AG09319 (cell line): Measurements from ENCODE around the gene VPS52.

Source experiments
- DNase-seq: peaks from one replicate; pipeline ENCODE4 v3.0.0-alpha.2; 2010; ENCODE audit warnings: low read depth; ENCODE audit errors: extremely low read depth
- TF ChIP-seq, protein P1 (sequence below): IDR thresholded peaks from 2 replicates; pipeline ENCODE4 v1.5.1; 2011; ENCODE audit warnings: low read depth, mild to moderate bottlenecking, inconsistent platforms, low read length, moderate library complexity

The VPS52 gene

DNA sequence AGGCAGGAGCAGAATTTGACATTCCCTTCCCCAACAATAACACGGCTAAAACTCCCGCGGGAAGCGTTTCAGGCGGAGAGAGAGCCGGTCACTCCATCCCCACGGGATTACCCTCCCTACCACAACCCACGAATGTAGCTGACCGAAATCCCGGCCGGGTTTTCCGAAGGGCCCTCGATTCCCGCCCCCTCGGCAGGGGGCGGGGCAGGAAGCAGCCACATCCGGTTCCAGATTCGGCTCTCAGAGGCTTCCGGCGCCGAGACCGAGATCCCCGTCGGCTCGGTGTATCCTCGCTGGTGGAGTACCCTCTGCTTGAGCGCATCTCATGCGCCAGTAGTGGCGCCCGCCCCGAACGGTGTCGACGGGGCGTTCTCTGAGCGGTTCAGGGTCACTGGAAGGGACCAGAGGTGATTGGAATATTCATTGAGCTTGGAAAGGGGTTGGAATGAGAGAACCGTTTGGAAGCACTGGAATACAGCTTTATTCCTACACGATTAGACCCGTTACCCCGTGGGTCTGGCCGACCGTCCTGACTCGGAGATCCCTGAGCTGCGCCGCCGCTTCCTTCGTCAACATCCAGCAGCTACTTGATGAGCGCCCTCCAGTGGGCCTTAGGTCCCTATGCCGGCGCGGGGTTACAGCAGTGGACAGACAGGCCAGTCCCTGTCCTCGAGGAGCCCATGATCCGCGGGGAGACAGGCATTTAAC is 27.7 kb upstream of the VPS52 start:
- DNase-seq, result peak; percentile 75
- TF ChIP-seq, protein P1, sequence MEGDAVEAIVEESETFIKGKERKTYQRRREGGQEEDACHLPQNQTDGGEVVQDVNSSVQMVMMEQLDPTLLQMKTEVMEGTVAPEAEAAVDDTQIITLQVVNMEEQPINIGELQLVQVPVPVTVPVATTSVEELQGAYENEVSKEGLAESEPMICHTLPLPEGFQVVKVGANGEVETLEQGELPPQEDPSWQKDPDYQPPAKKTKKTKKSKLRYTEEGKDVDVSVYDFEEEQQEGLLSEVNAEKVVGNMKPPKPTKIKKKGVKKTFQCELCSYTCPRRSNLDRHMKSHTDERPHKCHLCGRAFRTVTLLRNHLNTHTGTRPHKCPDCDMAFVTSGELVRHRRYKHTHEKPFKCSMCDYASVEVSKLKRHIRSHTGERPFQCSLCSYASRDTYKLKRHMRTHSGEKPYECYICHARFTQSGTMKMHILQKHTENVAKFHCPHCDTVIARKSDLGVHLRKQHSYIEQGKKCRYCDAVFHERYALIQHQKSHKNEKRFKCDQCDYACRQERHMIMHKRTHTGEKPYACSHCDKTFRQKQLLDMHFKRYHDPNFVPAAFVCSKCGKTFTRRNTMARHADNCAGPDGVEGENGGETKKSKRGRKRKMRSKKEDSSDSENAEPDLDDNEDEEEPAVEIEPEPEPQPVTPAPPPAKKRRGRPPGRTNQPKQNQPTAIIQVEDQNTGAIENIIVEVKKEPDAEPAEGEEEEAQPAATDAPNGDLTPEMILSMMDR, result peak; percentile 86

DNA sequence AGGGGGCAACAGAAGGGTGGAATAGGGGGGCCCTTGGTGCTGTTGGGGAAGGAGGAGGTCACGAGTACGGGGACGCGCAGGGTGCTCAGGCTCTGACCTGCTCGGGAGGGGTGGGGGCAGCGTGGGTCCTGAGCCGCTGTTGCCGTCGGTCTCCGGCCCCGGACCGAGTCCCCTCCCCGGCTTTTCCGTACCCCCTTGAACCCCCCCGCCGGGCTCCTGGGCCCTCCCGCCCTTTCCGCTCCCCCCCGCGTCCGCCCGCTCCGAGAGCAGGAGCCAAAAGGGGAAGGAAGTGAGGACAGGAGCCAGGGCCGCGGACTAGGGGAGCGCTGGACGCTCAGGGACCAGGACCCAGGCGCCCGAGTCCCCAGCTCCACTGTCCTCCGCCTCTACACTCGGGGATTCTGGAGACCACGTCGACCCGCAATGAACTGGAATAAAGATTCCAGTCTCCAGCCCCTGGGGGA is 27.1 kb upstream of the VPS52 start, which contains the start of gene RGL2:
Gene RGL2, minus strand, starts transcription at position 170 of the 464 bp plus-strand sequence. CDS start 332 bp downstream, outside the sequence.
- DNase-seq, result no peak
- TF ChIP-seq, protein P1, result no peak

DNA sequence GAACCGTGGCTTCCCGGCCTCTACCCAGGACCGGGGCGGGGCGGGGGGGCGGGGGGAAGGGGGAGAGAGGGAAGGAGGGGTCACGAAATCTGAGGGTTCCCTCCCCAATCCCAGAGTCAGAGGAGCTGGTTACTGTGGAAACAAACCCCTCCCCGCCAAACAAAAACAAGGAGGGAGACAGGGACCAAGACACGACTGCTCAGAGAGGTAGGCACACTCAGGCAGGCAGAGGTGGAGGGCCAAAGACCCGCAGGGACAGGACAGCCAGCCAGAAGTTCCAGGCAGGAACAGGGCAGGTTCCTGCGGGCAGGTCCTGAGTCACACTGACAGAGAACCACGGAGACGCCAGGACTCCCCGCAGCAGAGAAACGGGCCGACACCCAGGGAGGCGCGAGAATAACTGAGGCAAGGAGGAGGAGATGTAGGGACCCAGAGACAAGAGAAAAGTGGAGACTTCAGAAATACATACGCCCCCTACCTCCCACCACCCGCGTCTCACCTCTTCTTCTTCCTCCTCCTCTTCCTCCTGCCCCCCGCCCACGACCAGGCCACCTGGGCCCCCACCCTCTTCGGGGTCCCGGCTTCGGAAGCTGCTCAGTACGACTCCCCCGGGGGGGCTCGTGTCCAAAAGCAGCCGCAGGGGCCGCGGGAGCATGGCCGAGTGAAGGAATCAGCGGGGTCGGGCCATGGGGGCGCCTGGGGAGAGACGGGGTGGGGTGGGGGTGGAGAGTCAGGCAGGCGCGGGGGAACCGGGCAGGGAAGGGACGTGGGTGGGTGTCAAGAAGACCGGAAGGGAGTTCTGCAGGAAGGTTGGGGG is 26.5 kb upstream of the VPS52 start:
- DNase-seq, result no peak
- TF ChIP-seq, protein P1, result no peak

DNA sequence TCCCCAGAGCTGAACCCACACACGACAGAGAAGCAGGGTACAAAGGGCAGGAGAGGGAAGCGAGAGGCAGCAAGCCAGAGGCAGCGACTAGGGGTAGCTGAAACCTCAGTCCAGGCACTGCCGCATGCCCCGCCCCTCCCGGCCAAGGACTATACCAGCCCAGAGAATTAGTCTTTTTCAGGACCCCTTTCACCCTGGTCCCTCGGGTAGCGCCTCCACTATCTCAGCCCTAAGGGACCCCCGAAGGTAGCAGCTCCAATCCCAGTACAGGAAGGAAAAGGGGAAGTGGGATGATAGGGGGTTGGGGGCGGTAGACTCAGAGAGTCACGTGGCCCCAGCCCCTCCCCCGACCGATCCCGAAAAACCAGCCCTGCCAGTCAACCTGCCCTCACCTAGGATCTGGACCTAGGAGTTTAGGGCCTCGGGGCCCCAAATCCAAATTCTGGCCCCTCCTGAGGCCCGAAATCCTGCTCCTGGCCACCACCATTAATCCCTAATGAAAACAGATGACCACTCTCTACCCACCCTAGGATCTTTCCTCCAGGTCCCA is 25.8 kb upstream of the VPS52 start:
- no peak for DNase-seq
- TF ChIP-seq, protein P1, result no peak

DNA sequence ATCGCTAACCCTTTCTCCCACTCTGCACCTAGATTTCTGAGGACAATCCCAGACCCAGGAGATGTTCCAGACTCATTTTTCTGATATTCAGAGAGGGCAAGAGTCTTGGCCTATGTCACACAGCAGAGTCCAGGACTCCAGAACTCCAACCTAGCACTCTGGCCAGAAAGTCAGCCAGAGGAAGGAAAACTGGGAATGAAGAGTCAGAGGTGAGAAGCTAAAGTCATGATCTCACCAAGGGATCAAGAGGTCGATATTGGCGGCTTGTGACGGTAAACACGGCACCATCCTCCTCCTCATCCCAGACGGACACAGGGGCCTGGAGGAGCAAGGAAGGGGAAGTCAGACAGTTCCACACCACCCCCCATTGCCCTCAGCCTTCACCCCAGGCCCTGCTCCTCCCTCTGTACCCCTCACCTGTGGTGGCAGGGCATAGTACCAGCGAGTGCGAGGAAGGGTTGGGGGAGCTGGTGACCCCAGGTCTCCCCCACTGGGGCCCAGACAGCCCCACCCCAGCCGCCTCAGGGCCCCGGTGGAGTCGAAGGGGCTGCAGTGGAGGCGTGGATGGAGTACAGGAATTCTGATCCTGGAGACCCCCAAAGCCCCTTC is 25.2 kb upstream of the VPS52 start:
- TF ChIP-seq, protein P1, result no peak
- no peak for DNase-seq

DNA sequence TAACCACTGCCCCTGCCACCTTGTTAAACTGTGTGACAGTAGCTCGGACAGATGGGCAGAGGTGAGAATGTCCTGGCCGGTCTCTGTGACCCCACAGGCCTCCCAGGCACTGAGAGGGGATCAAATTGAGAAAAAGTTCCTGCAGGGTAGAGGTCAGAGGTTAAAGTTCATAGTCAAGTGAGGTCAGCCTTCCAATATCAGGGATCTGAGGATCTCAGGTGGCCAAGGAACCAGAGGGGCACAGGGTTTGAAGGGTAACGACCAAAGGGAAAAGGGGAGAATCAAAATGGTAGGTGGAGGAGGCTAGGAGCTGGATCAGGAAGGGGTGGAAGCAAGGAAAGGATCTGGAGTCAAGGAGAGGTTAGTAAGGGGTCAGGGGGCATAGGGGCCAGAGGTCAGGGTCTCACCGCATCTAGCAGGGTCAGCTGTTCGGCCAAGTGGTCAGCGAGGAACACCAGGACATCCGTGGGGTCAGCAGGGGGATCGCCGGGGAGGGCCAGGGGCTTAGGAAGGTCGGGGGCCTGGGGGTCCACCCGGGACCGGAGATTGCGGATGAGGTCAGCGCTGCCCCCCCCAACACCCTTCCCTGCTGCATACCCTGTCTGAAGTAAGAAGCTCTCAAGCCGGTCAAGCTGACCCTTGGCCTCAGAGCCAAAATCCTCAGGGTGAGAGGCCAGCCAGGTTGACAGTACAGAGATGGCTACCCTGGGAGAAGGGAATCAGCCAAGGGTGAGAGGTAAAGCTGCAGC is 24.1 kb upstream of the VPS52 start:
- no peak for DNase-seq

More for the DNA sequence above, 24.1 kb upstream of the VPS52 start:
- TF ChIP-seq, protein P1, result no peak
